A549 (cell line): Measurements from ENCODE around the gene ABHD1.

Source experiments
- CEBPB ChIP-seq, 2 experiments: fragments of >200 bp in 1 of 2; sonication (Bioruptor Twin) in 1 of 2; formaldehyde crosslinking in 1 of 2; IDR thresholded peaks; 2 replicates each; pipeline ENCODE4 v1.6.1; 2012 to 2016
- CTCF ChIP-seq: fragments of >200 bp; sonication (Bioruptor Twin); formaldehyde crosslinking; IDR thresholded peaks from 3 replicates; pipeline ENCODE4 v1.5.1; 2016
- PBX3 ChIP-seq: IDR thresholded peaks from 2 replicates; pipeline ENCODE4 v1.6.1; 2012
- POLR2A ChIP-seq: IDR thresholded peaks from 2 replicates; pipeline ENCODE4 v1.6.1; 2012; ENCODE audit warnings: mild to moderate bottlenecking, low read length

- TF ChIP-seq CTCF (no peak), CEBPB (IDR thresholded peaks at IDR 0.05) (no peak), PBX3 (no peak), POLR2A (no peak)
Measured at GRCh38 chr2:27094353-27094984, 29.1 kb upstream of the ABHD1 start.
